GM18907 (cell line): Measurements from ENCODE around the gene PRKN.

Source experiments
- ATAC-seq: cut with Tn5 transposase; IDR thresholded peaks from one replicate; pipeline ENCODE4 v1.9.1; 2021; ENCODE audit warnings: mild to moderate bottlenecking, moderate library complexity; ENCODE audit not compliant: unreplicated experiment

Gene PRKN

GRCh38 chr6:162156146-162156545 is 571.4 kb downstream of the PRKN start:
- ATAC-seq: no peak

DNA sequence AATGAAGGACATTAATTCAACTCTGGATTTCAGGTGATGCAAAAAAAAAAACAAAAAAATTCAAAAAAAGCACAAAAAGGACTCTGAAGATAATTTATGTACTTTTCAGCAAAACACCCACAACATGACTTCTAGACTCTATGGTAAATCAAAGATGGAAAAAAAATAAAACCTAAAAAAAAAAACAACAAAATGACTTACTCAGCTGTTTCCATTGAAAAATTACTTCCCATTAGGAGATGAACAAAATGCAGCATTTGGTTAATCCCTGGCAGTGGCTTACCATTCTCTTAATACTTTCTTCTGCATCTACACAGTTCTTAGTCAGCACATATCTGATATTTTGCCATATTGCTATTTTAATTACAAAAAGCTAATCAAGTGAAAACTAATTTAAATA is 572.6 kb downstream of the PRKN start:
- ATAC-seq: no peak

DNA sequence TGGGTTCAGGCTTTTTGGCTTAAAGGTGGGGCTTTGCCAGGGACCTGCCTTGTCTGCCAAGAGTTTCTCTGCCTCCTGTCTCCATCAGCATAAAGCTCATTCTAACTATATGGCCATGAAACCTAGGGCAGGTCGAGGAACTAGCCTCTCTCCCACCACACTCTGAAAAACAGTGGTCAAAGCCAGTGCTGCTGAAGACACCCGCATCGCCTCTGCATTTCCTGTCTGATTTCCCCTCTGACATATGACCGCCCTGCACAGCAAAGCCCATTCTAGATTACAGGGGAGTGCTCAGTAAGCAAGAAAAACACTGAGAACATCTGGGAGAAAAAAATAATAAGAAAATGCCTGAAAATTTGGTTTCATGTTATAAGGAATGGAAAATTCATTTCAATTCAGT is 573.6 kb downstream of the PRKN start:
- no peak for ATAC-seq

GRCh38 chr6:162153120-162153519 is 574.4 kb downstream of the PRKN start:
- no peak for ATAC-seq

DNA sequence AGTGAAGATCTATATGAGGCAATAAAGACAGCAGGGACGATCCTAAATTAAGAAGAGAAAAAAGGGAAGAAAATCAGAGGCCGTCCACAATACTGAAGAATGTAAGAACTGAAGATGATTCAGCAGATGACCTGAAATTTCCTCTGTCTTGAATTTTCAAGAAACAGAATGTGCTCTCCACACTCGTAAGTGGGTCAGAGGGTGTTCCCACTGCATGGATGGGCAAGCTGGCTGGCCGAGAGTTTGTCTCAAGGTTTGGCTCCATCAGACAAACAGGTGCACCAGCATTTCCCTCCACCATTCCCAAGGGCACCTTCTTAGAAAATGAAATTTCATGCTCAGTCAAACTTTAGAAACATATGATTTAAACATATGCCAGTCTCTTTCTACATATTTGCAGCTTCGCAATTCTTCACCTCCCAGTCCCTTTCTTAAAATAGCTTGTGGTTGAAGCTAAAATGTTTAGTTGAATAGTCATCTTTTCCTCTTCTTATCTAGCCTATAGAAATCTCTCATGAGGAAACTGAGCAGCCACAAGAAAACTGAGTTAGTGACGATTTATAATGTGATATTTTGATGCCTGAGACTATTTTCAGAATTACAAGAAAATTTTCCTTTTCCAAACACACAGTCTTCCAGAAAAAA is 576.4 kb downstream of the PRKN start:
- ATAC-seq: no peak

- no peak for ATAC-seq
Observed at GRCh38 chr6:162150295-162150694, 577.3 kb downstream of the PRKN start.

GRCh38 chr6:162149786-162150185 is 577.8 kb downstream of the PRKN start:
- ATAC-seq: no peak

GRCh38 chr6:162147805-162148204 is 579.8 kb downstream of the PRKN start:
- no peak for ATAC-seq

DNA sequence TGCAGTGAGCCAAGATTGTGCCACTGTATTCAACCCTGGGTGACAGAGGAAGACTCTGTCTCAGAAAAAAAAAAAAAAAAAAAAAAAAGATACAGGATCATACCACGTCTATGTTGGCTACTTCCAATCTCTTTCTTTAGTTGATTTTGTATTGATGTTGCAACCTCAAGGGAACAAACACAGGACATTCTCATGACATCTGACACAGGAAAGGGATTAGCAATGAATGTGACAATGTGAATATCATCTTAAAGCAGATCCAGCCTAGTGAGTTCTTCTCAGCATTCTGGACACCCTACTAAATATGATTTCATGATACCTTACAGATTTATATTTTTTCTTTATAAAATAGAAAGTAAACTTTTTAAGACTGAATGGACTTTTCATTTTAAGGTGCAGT is 580.3 kb downstream of the PRKN start:
- ATAC-seq: no peak

- no peak for ATAC-seq
Observed at GRCh38 chr6:162140251-162140852, 587.2 kb downstream of the PRKN start.

DNA sequence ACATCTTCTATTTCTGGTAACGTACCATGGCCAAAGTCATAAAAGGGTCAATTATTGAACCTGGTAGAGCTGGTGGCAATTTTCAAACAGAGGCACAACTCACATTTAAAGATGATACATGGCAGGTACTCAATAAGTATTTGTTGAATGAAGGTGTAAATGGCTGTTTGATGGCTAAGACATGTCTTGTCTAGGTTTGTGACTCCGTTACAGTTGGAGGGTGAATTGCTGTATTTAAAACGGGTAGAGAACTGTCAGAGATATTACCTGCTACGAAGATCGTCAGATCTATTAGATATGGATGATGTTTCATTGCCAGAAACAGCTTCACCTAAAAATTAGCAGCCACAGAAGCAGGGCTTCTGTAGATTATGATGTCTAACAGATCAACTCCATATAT is 601.9 kb downstream of the PRKN start:
- ATAC-seq: no peak

DNA sequence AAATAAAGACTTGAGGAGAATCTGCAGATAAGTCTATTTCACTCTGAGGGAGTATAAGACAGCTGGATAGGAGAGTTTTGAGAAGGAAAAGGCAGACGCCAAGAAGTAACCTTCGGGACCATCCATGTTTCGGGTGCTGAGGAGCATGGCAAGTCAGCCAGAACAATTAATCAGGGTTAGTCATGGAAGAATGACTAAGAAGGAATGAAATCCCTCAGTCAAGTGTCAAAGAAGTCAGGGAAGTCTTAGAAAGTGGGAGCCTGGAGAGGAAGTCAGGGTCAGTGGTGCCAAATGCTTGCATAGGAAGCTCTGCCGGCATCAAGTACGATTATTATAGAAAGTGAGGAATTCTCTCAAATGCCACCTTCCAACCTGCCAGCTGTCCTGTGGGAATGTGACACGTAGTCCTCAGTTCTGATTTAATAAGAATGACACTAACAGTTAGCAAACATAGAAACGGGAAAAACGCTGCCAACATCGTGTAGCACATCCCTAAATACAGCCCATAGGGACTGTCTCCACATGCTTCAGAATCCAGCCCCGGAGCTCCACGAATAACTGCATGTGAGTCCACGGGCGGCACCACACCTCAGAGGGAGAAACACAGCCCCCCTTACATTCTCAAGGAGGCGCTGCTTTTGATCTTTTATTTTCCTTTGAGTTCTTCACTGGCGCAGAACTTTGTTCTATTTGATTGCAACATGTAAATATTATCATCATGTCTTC is 602.7 kb downstream of the PRKN start:
- no peak for ATAC-seq

DNA sequence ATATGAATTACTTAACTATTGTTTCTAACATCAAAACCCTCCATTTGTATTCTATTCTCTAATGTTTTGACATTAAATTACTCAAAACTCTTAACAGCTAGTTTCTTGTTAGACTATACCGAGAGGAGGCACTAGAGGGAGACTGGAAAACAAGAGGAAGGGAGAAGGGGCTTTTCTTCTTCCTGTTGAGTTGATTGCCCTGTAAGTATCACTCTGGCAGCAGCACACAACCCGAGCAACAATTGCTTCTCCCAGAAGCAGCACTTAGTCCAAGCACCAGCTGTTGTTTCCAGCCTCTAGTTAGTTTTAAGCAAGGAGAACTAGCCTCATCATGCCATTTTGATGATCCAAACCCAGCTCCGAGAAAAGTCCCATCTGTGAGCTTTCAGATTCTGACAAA is 603.8 kb downstream of the PRKN start:
- no peak for ATAC-seq

DNA sequence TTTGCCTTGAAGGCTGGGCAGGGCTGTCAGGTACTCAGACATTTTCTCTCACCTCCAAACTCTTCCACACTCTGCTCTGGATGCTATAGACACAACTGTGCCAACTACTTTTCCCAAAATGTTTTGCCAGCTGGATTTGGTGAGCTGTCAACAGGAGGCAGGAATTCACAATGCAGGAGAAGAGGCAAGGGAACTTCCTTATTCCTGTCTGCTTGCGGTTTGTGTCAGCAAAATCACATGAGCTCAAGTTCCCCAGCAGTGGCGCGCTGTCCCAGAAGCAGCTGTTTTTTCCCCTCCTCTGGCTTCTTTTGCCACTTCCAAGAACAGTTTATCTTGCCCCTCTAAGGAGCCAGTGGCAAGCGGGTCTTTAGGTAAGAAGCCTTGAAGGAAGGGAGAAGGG is 608.2 kb downstream of the PRKN start:
- no peak for ATAC-seq

DNA sequence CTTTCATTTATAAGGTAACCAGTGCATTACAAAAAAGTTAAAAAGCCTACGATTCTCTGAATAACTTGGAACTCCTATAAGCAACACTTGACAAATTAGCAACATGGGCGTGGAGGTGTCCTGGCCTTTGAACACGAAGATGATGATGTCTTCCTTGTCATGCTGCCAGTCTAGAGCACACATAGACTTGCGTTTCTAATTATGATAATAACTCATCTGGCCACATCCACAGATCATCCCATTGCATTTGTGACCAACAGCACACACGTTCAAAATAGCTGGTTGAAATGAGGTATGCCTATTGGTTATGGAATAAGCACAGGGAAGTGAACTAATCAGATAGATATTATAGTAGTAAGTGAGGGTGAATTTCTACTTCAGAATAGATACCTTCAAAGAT is 608.9 kb downstream of the PRKN start:
- no peak for ATAC-seq

DNA sequence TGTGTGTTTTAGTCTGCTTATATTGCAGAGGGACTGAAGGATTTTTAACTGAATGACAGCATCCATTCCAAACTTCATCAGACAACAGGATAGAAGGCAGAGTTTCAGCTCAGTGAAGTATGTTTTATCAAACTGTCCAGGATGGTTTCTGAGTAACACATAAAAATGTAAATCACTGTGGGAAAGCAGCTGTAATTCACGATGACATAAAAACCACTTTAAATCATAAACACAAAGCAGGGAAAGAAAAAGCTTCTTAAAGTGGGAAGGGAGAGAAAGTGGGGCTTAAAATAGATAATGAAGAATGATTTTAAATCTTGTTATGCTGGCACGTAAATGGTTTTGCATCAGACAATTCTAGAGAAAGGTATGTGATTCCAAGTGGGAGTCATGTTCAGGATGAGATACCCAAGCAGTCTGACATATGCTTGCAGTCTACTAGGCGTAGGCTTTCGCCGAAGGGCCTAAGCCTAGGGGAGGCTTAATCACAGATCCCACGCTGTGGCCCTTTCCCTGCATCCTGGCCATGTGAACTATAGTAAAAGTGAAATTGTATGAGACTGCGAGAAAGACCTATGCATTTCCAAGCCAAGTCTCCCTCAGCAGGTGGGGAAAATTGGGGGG is 610.6 kb downstream of the PRKN start:
- ATAC-seq: no peak

GRCh38 chr6:162109480-162110050 is 618.0 kb downstream of the PRKN start:
- ATAC-seq: no peak

DNA sequence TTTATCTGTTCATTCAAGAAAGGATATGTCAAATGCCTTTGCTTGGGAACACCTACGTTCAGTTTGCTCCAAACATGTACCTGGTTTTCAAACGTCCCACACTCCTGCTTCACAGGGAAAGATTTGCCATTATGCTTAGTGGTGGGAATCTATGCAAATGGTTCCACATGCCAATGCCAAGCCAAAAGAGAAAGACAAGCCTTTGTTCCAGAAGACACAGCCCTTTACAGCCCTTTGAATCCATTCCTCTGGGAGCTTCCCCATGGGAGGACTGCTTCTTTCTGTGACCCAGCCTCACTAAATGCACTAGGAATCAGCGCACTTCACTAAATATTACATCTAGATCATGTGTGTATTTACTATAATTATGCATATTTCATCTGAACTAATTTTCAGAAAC is 619.5 kb downstream of the PRKN start:
- ATAC-seq: no peak

GRCh38 chr6:162100096-162100495 is 627.5 kb downstream of the PRKN start:
- ATAC-seq: no peak

GRCh38 chr6:162099685-162100084 is 627.9 kb downstream of the PRKN start:
- no peak for ATAC-seq

DNA sequence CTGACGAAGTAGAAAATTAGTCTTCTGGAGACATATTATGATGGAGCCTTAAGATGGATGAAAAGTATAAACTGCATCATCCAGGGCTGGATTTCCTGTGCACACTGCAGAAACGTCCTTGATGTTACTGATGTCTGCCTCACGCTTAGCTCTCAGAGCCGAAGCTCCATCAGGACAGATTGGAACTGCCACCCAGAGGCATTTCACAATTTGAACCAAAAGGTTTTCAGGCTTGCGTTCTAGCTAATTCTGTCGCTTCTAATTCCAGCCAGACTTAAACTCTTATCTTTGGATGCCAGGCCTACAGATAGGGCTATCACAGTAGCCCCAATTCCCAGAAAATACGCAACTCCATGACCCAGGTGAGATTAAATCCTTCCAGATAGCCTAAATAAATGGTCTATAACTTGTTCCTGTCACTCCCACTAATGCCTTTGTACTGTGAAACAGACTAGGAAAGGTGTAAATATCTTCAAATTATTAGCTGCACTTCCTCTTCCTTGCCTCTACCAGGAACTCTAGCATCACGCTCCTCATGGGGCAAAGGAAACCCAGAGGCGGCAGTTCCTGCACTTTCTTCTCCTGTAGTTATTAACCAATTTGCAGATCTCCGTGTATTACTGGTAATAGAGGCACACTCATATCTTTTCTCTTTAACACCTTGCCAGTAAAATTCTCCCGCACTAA is 634.6 kb downstream of the PRKN start:
- ATAC-seq: no peak
